K562 (cell line): Measurements from ENCODE around the gene GAS2L2. TPM values are rescaled to one million over a fixed set of nuclear protein-coding genes. Genes with fewer than 3 reads are reported as not detected.

ENCODE experiments used
- FIP1L1 ChIP-seq: fragments of 200-400 bp; formaldehyde crosslinking; IDR thresholded peaks from 2 replicates; pipeline ENCODE4 v1.6.1; 2018; ENCODE audit warnings: mild to moderate bottlenecking, low read depth, low read length; ENCODE audit not compliant: poor library complexity, severe bottlenecking
- FOXK1 ChIP-seq: sonication (generic); formaldehyde crosslinking; IDR thresholded peaks from 2 replicates; pipeline ENCODE4 v1.8.0; 2022; ENCODE audit warnings: missing genetic modification reagents, mild to moderate bottlenecking, borderline replicate concordance
- MIER1 ChIP-seq: fragments of 450-650 bp; IDR thresholded peaks from 2 replicates; pipeline ENCODE4 v1.6.1; 2016; ENCODE audit warnings: antibody characterized with exemption, mild to moderate bottlenecking, low read depth
- PCBP1 ChIP-seq: fragments of 200-400 bp; formaldehyde crosslinking; IDR thresholded peaks from 2 replicates; pipeline ENCODE4 v1.6.1; 2018; ENCODE audit warnings: mild to moderate bottlenecking, low read depth, low read length; ENCODE audit not compliant: poor library complexity, severe bottlenecking
- ZNF431 ChIP-seq: sonication (generic); formaldehyde crosslinking; IDR thresholded peaks from 2 replicates; pipeline ENCODE4 v1.8.0; 2022; ENCODE audit warnings: mild to moderate bottlenecking, missing genetic modification reagents
- polyA plus RNA-seq, 8 experiments: library from polyadenylated mRNA; depleted of rRNA in 4 of 8; stranded (reverse) in 5 of 8; unstranded in 3 of 8; fragments of >200 nt; fragmentation: Nextera tagmentation in 2 of 8; fragmentation: Illumina TruSeq in 1 of 8; extraction: Ambion mirVana in 2 of 8; extraction: Trizol in 1 of 8; gene quantifications; 2 replicates each; pipeline versions ENCODE4 v1.2.1 to v1.2.3, GENCODE V29; 2011 to 2014; ENCODE audit warnings: inconsistent platforms in 1 of 8, missing spikeins in 1 of 8
- total RNA-seq, 7 experiments: library from RNA; depleted of rRNA in 6 of 7; stranded (reverse); fragments of >200 nt in 6 of 7; fragmentation: Illumina TruSeq in 2 of 7; extraction: Trizol in 2 of 7; gene quantifications; 2 replicates each; pipeline versions ENCODE4 v1.2.1 to v1.2.3, GENCODE V29; 2011 to 2021; ENCODE audit warnings: low replicate concordance in 1 of 7
- TF ChIP-seq, protein P1 (sequence below), 2 experiments: IDR thresholded peaks; 2 replicates each; pipeline ENCODE4 v1.6.1; 2012; ENCODE audit warnings: improper control_type of control experiment in 2 of 2, low read depth in 2 of 2, low read length in 2 of 2, borderline replicate concordance in 1 of 2
- TF ChIP-seq, protein P2 (sequence below), 3 experiments: IDR thresholded peaks in 2 of 3; conservative IDR thresholded peaks in 1 of 3; 2 replicates each; pipeline ENCODE4 v1.5.1; 2011 to 2012; ENCODE audit warnings: low read length in 3 of 3, mild to moderate bottlenecking in 3 of 3, control low read depth in 2 of 3, improper control_type of control experiment in 1 of 3, inconsistent platforms in 1 of 3, low read depth in 1 of 3, mixed read lengths in 1 of 3, moderate library complexity in 1 of 3; ENCODE audit not compliant: insufficient read depth in 2 of 3
- TF ChIP-seq, protein P3 (sequence below): sonication (generic); formaldehyde crosslinking; IDR thresholded peaks from 2 replicates; pipeline ENCODE4 v1.8.0; 2023; ENCODE audit warnings: missing genetic modification reagents, mild to moderate bottlenecking, borderline replicate concordance

Gene GAS2L2
- total and polyA plus RNA-seq, 9 of the 15 experiments (the other 6 are each of a cell fraction or from before 2014, with no cell fraction given): not detected

DNA sequence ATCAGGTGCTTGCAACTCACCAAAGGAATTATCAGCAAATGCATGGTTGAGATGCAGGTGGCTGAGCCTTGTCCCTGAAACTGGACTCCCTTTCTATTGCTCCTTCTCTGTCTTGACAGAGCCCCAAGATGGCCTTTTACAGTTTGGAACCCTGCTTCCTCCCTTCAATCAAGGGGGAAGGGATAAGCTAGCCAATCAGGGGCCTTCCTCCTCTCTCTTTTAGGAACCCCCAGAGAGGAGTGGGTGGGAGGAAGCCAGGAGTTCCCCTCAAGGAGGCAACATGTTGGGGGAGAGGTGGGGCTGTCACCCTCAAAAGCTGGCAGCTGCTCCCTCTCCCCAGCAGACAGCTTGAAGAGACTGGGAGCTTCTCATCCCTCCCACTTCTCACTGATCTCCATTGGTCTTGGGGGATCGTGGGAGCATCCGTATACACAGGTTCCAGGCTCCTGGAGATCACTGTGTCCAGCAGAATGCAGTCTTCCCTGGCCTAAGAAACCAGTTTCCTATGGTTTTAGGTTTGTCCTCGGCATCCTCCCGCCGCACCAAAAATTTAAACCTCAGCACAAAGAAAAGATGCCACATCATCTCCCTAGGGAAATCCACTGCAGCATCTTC lies 14.4 kb downstream of the GAS2L2 start (continued):
- TF ChIP-seq FOXK1 (CRISPR knock-in tag) (no peak), PCBP1 (no peak), MIER1 (no peak), ZNF431 (no peak), FIP1L1 (no peak)
- TF ChIP-seq, protein P1, sequence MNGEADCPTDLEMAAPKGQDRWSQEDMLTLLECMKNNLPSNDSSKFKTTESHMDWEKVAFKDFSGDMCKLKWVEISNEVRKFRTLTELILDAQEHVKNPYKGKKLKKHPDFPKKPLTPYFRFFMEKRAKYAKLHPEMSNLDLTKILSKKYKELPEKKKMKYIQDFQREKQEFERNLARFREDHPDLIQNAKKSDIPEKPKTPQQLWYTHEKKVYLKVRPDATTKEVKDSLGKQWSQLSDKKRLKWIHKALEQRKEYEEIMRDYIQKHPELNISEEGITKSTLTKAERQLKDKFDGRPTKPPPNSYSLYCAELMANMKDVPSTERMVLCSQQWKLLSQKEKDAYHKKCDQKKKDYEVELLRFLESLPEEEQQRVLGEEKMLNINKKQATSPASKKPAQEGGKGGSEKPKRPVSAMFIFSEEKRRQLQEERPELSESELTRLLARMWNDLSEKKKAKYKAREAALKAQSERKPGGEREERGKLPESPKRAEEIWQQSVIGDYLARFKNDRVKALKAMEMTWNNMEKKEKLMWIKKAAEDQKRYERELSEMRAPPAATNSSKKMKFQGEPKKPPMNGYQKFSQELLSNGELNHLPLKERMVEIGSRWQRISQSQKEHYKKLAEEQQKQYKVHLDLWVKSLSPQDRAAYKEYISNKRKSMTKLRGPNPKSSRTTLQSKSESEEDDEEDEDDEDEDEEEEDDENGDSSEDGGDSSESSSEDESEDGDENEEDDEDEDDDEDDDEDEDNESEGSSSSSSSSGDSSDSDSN (IDR thresholded peaks at IDR 0.05; ENCODE audit: borderline replicate concordance in 1 of 2, low read depth in 2 of 2, low read length in 2 of 2): no peak
- TF ChIP-seq, protein P2, sequence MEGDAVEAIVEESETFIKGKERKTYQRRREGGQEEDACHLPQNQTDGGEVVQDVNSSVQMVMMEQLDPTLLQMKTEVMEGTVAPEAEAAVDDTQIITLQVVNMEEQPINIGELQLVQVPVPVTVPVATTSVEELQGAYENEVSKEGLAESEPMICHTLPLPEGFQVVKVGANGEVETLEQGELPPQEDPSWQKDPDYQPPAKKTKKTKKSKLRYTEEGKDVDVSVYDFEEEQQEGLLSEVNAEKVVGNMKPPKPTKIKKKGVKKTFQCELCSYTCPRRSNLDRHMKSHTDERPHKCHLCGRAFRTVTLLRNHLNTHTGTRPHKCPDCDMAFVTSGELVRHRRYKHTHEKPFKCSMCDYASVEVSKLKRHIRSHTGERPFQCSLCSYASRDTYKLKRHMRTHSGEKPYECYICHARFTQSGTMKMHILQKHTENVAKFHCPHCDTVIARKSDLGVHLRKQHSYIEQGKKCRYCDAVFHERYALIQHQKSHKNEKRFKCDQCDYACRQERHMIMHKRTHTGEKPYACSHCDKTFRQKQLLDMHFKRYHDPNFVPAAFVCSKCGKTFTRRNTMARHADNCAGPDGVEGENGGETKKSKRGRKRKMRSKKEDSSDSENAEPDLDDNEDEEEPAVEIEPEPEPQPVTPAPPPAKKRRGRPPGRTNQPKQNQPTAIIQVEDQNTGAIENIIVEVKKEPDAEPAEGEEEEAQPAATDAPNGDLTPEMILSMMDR (IDR thresholded peaks at IDR 0.05 in 2 of 3, conservative IDR thresholded peaks at IDR 0.05 in 1 of 3; ENCODE audit: insufficient read depth in 2 of 3, low read depth in 1 of 3, low read length in 3 of 3): no peak
- TF ChIP-seq, protein P3, sequence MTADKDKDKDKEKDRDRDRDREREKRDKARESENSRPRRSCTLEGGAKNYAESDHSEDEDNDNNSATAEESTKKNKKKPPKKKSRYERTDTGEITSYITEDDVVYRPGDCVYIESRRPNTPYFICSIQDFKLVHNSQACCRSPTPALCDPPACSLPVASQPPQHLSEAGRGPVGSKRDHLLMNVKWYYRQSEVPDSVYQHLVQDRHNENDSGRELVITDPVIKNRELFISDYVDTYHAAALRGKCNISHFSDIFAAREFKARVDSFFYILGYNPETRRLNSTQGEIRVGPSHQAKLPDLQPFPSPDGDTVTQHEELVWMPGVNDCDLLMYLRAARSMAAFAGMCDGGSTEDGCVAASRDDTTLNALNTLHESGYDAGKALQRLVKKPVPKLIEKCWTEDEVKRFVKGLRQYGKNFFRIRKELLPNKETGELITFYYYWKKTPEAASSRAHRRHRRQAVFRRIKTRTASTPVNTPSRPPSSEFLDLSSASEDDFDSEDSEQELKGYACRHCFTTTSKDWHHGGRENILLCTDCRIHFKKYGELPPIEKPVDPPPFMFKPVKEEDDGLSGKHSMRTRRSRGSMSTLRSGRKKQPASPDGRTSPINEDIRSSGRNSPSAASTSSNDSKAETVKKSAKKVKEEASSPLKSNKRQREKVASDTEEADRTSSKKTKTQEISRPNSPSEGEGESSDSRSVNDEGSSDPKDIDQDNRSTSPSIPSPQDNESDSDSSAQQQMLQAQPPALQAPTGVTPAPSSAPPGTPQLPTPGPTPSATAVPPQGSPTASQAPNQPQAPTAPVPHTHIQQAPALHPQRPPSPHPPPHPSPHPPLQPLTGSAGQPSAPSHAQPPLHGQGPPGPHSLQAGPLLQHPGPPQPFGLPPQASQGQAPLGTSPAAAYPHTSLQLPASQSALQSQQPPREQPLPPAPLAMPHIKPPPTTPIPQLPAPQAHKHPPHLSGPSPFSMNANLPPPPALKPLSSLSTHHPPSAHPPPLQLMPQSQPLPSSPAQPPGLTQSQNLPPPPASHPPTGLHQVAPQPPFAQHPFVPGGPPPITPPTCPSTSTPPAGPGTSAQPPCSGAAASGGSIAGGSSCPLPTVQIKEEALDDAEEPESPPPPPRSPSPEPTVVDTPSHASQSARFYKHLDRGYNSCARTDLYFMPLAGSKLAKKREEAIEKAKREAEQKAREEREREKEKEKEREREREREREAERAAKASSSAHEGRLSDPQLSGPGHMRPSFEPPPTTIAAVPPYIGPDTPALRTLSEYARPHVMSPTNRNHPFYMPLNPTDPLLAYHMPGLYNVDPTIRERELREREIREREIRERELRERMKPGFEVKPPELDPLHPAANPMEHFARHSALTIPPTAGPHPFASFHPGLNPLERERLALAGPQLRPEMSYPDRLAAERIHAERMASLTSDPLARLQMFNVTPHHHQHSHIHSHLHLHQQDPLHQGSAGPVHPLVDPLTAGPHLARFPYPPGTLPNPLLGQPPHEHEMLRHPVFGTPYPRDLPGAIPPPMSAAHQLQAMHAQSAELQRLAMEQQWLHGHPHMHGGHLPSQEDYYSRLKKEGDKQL: no peak
